ENCODE results near the gene PRSS36. TPM values are rescaled to one million over a fixed set of nuclear protein-coding genes. Genes with fewer than 3 reads are reported as not detected.

PRSS36 gene
- total RNA-seq, 1 donor from 2014 or later, result 0.68 TPM

DNA sequence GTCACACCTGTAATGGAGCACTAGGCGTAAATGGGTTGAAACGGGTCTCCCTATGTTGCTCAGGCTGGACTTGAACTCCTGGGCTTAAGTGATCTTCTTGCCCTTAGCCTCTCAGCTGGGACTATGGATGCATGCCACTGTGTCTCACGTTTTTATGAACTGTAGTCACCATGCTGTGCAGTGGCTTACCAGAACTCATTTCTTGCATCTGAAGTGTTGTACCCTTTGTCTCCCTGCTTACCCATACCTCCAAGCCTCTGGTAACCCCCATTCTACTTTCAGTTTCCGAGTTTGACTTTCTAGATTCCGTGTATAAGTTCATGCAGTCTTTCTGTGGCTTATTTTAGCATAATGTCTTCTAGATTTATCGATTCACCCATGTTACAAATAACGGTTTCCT, 45.0 kb upstream of the PRSS36 start:
- peak overlapping the region; percentile 62 for H3K4me3 Mint-ChIP-seq
- H3K27ac Mint-ChIP-seq (ENCODE audit: unreplicated experiment), result no peak overlapping the region
- H3K27me3 Mint-ChIP-seq (ENCODE audit: low read depth), result peaks cover 40% of the 10 kb centered on the region
- peaks cover 31% of the 10 kb centered on the region for H3K4me1 Mint-ChIP-seq
- no peak for DNase-seq (ENCODE audit: low read depth, low spot score)
- TF ChIP-seq, protein P1, sequence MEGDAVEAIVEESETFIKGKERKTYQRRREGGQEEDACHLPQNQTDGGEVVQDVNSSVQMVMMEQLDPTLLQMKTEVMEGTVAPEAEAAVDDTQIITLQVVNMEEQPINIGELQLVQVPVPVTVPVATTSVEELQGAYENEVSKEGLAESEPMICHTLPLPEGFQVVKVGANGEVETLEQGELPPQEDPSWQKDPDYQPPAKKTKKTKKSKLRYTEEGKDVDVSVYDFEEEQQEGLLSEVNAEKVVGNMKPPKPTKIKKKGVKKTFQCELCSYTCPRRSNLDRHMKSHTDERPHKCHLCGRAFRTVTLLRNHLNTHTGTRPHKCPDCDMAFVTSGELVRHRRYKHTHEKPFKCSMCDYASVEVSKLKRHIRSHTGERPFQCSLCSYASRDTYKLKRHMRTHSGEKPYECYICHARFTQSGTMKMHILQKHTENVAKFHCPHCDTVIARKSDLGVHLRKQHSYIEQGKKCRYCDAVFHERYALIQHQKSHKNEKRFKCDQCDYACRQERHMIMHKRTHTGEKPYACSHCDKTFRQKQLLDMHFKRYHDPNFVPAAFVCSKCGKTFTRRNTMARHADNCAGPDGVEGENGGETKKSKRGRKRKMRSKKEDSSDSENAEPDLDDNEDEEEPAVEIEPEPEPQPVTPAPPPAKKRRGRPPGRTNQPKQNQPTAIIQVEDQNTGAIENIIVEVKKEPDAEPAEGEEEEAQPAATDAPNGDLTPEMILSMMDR (conservative IDR thresholded peaks at IDR 0.05), result no peak
- no peaks in the 10 kb centered on the region for H3K9me3 Mint-ChIP-seq
- peaks cover 56% of the 10 kb centered on the region for H3K36me3 Mint-ChIP-seq (ENCODE audit: low read depth)

DNA sequence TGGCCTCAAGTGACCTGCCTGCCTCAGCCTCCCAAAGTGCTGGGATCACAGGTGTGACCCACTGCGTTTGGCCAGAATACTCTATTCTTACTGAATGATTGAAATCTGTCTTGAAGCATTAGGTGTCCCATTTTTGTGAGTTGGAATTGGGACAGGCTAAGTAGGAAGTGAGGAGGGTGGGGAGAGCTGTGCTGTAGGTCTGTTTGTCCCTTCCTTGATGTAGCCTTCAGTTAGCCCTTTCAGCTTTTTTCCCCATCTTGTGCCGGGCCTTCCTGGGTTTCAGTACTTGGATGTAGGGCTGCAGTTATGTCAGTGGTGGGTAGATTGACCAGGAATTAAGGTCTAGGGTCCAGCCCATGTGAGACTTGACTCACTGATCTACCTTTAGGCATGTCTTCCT, 44.0 kb upstream of the PRSS36 start:
- Mint-ChIP-seq H3K27ac (ENCODE audit: unreplicated experiment) (no peak overlapping the region), H3K36me3 (ENCODE audit: low read depth) (peaks cover 57% of the 10 kb centered on the region)

DNA sequence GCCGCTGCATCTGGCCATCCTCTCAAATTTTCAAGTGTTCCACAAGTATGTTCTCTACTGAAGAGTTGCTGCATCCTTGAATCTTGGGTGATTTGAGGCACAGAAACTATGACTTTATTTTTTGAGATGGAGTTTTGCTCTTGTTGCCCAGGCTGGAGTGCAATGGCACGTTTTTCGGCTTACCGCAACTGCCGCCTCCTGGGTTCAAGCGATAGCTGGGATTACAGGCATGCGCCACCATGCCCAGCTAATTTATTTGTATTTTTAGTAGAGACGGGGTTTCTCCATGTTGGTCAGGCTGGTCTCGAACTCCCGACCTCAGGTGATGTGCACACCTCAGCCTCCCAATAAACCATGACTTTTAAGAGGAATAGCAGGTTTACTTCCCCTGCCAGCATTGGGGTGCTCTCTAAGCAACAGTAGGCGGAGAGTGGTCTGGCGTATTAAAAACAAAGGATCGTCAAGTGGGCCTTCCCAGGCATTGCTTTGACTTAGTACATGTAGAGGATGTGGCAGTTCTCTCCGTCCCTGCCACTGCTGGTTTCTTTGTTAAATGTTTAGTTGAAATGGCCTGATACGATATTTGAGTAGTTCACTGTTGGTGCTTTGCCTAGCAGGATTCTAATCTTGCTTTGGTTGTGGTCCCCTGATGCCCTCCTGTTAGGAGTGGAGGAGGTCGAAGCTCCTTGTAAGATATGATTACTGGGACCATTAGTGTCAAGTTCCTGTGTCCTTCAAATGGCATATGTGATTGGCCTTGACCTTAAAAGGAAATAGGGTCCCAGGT, 43.2 kb upstream of the PRSS36 start:
- Mint-ChIP-seq H3K9me3 (no peaks in the 10 kb centered on the region), H3K4me1 (peaks cover 17% of the 10 kb centered on the region), H3K27ac (ENCODE audit: unreplicated experiment) (no peak overlapping the region), H3K4me3 (peak overlapping the region; percentile 62), H3K36me3 (ENCODE audit: low read depth) (peaks cover 59% of the 10 kb centered on the region), H3K27me3 (ENCODE audit: low read depth) (peaks cover 28% of the 10 kb centered on the region)
- TF ChIP-seq, protein P1 (conservative IDR thresholded peaks at IDR 0.05), result no peak
- DNase-seq (ENCODE audit: low read depth, low spot score), result no peak

More for the DNA sequence above, 44.0 kb upstream of the PRSS36 start:
- TF ChIP-seq, protein P1 (conservative IDR thresholded peaks at IDR 0.05), result no peak
- Mint-ChIP-seq H3K27me3 (ENCODE audit: low read depth) (peaks cover 32% of the 10 kb centered on the region), H3K4me1 (peaks cover 23% of the 10 kb centered on the region), H3K4me3 (no peak overlapping the region), H3K9me3 (no peaks in the 10 kb centered on the region)
- DNase-seq (ENCODE audit: low read depth, low spot score), result no peak

DNA sequence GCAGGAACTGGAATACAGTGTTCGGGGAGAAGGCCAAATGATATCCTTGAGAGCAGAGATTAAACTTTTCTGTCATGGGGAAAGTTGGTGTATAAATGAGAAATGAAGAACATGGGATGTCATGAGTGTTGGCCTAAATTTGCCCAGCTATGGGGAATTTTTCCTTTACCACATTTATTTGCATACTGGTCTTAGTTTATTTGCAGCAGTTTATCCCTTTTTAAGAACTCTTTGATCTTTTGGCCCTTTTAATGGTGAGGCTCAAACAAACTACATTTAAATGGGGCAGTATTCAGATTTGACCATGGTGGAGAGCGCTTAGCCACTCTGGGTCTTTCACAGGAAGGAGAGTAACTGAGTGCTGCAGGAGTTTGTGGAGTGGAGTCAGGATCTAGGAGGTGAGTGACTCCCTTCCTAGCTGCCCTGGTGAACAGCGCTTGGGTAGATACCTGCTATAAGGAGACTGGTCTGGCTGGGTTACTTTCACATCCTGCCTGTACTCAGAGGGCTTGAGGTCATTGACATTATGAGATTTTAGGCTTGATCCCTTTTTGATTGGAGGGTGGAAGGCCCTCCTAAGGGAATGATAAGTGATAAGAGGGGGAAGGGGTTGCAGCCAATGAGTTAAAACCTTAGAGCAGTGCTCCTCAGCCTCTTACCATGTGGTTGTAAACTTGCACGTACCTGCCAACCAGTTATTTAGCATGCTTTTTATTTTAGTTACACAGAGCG, 42.0 kb upstream of the PRSS36 start:
- DNase-seq (ENCODE audit: low read depth, low spot score), result no peak
- Mint-ChIP-seq H3K36me3 (ENCODE audit: low read depth) (peaks cover 69% of the 10 kb centered on the region), H3K27ac (ENCODE audit: unreplicated experiment) (no peak overlapping the region), H3K9me3 (no peaks in the 10 kb centered on the region), H3K4me3 (peak overlapping the region; percentile 63), H3K4me1 (peaks cover 22% of the 10 kb centered on the region), H3K27me3 (ENCODE audit: low read depth) (peaks cover 38% of the 10 kb centered on the region)
- TF ChIP-seq, protein P1 (conservative IDR thresholded peaks at IDR 0.05), result no peak

DNA sequence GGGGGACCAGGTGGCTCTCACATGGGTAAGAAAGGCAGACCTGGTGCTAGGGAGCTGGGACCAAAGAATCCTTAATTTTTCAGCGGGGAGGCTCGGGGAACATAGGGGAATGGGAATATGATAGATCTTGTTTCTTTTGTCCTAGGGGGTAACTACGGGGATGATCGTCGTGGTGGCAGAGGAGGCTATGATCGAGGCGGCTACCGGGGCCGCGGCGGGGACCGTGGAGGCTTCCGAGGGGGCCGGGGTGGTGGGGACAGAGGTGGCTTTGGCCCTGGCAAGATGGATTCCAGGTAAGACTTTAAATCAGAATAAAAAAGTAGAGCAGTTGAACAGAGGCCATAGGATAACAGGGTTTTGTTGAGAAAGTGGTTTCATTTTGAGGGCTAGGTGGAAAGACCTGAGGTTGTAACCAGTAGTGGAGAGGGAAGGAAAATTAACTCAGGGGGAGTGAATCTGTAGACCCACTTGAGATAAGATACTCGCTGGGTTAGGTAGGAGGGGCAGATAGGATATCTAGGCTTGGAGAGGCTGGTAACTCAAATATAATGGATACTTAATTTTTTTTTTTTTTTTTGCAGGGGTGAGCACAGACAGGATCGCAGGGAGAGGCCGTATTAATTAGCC, 41.1 kb upstream of the PRSS36 start:
- H3K27me3 Mint-ChIP-seq (ENCODE audit: low read depth), result peaks cover 38% of the 10 kb centered on the region

More for the DNA sequence above, 41.1 kb upstream of the PRSS36 start:
- TF ChIP-seq, protein P1 (conservative IDR thresholded peaks at IDR 0.05), result no peak
- no peak overlapping the region for H3K27ac Mint-ChIP-seq (ENCODE audit: unreplicated experiment)
- no peaks in the 10 kb centered on the region for H3K9me3 Mint-ChIP-seq
- peaks cover 31% of the 10 kb centered on the region for H3K4me1 Mint-ChIP-seq
- no peak for DNase-seq (ENCODE audit: low read depth, low spot score)
- H3K36me3 Mint-ChIP-seq (ENCODE audit: low read depth), result peaks cover 73% of the 10 kb centered on the region
- H3K4me3 Mint-ChIP-seq, result peak overlapping the region; percentile 76
